Lower lobe of right lung (tissue), 2 donors: ENCODE results near the gene PPIL4. TPM values are rescaled to one million over a fixed set of nuclear protein-coding genes. Genes with fewer than 3 reads are reported as not detected.
A peak's percentile ranks its signal among the peaks of the same experiment; 100 is the strongest.

Source experiments
- ATAC-seq, 2 donors: fragments of 200-7000 bp; cut with Tn5 transposase; one replicate each; pipeline ENCODE4 v1.9.1; 2020 to 2022; ENCODE audit warnings: mild to moderate bottlenecking in 2 of 2, moderate library complexity in 2 of 2
- DNase-seq: peaks from one replicate; pipeline ENCODE4 v3.0.0-alpha.2; 2020
- H3K27ac ChIP-seq: fragments of 200-600 bp; one replicate; pipeline ENCODE4 v1.8.0; 2022
- H3K27me3 ChIP-seq: fragments of 200-600 bp; one replicate; pipeline ENCODE4 v1.8.0; 2022; ENCODE audit warnings: low read depth
- H3K36me3 ChIP-seq: fragments of 200-600 bp; one replicate; pipeline ENCODE4 v1.8.0; 2022; ENCODE audit warnings: mild to moderate bottlenecking
- H3K4me1 ChIP-seq: fragments of 200-600 bp; one replicate; pipeline ENCODE4 v1.8.0; 2022
- H3K4me3 ChIP-seq: fragments of 200-600 bp; one replicate; pipeline ENCODE4 v1.8.0; 2022; ENCODE audit warnings: mild to moderate bottlenecking
- H3K9me3 ChIP-seq: fragments of 200-600 bp; one replicate; pipeline ENCODE4 v1.8.0; 2022
- intact Hi-C: fragments of 100-400 bp; cut with DNase I; formaldehyde crosslinking; loops from one replicate; pipeline ENCODE4 v1.11.0; 2022
- total RNA-seq: library from RNA; stranded (reverse); fragmentation: NEBNext Ultra II Directional; extraction: Animal tissue kit (Norgen Biotek cat#: 25700); gene quantifications from one replicate; pipeline ENCODE4 v1.2.1, GENCODE V29; 2021
- TF ChIP-seq, protein P1 (sequence below): fragments of 200-600 bp; IDR thresholded peaks from one replicate; pipeline ENCODE4 v1.8.0; 2022; ENCODE audit warnings: antibody characterized with exemption, mild to moderate bottlenecking
- donor health status: DM: no; HTN: yes; CAD: no; lungs with severe emphysema.

The PPIL4 gene
- total RNA-seq, 1 donor from 2014 or later: 28.9 TPM

DNA sequence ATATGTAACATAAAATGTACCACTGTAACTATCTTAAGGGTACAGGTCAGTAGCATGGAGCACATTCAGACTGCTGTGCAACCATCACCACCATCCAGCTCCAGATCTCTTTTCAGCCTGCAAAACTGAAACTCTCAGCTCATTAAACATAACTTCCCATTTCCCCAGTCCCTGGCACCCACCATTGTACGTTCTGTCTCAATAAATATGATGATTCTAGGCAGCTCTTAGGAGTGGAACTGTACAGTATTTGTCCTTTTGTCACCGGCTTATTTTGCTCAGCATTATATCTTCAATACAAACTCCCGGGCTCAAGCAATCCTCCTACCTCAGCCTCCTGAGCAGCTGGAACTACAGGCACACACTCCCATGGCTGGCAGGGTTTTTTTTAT, 62.5 kb downstream of the PPIL4 start:
- peaks cover 37% of the 10 kb centered on the region for H3K4me1 ChIP-seq
- peak overlapping the region; percentile 12 for H3K4me3 ChIP-seq
- H3K27ac ChIP-seq: peak overlapping the region; percentile 90
- intact Hi-C loops: no loop called here
- H3K9me3 ChIP-seq: no peaks in the 10 kb centered on the region
- TF ChIP-seq, protein P1, sequence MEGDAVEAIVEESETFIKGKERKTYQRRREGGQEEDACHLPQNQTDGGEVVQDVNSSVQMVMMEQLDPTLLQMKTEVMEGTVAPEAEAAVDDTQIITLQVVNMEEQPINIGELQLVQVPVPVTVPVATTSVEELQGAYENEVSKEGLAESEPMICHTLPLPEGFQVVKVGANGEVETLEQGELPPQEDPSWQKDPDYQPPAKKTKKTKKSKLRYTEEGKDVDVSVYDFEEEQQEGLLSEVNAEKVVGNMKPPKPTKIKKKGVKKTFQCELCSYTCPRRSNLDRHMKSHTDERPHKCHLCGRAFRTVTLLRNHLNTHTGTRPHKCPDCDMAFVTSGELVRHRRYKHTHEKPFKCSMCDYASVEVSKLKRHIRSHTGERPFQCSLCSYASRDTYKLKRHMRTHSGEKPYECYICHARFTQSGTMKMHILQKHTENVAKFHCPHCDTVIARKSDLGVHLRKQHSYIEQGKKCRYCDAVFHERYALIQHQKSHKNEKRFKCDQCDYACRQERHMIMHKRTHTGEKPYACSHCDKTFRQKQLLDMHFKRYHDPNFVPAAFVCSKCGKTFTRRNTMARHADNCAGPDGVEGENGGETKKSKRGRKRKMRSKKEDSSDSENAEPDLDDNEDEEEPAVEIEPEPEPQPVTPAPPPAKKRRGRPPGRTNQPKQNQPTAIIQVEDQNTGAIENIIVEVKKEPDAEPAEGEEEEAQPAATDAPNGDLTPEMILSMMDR: no peak
- DNase-seq (no peak), ATAC-seq (peak; percentile 14 to 30)
- no peaks in the 10 kb centered on the region for H3K36me3 ChIP-seq
- H3K27me3 ChIP-seq: no peaks in the 10 kb centered on the region

DNA sequence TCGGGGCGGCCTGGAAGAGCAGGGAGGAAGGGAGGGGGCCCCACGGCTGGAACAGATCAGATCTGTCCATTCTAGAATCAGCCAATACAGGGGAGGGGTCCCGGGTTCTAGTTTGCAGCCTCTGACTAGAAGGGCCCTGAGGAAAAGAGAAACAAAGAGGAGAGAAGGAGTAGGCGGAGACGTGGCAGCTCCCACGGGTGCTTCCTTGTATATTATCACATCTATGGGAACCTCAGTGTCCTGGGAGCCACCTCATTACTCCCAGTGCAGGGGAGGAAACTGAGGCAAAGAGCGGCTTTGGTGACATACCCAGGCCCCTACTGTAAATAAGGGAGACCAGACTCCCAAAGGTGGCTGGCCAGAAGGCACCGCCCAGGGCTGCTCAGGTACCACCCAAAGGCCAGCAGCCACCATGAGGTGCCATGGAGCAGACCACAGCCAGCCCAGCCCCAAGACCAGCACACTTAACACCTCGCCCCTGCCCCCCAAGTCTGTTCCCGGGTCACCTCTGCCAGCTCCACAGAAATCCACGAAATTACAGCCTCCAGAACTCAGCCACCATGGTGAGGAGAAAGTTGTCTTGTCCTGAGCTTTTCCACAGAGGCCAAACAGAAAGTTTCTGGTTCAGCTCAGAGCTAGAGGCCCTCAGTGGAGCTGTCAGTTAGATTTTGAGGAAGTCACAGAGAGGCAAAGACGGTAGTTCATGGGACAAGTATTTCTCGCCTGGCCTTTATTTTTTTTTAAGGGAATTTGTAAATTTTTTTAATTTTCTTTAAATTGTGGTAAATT, 63.1 kb downstream of the PPIL4 start:
- Histone ChIP-seq H3K27me3 (no peaks in the 10 kb centered on the region), H3K9me3 (no peaks in the 10 kb centered on the region), H3K36me3 (no peaks in the 10 kb centered on the region), H3K27ac (peak overlapping the region; percentile 90), H3K4me3 (peak overlapping the region; percentile 49), H3K4me1 (peaks cover 37% of the 10 kb centered on the region)
- DNase-seq (peak; percentile 59), ATAC-seq (peak; percentile 33 to 46)
- TF ChIP-seq, protein P1: no peak
- intact Hi-C loops: no loop called here

DNA sequence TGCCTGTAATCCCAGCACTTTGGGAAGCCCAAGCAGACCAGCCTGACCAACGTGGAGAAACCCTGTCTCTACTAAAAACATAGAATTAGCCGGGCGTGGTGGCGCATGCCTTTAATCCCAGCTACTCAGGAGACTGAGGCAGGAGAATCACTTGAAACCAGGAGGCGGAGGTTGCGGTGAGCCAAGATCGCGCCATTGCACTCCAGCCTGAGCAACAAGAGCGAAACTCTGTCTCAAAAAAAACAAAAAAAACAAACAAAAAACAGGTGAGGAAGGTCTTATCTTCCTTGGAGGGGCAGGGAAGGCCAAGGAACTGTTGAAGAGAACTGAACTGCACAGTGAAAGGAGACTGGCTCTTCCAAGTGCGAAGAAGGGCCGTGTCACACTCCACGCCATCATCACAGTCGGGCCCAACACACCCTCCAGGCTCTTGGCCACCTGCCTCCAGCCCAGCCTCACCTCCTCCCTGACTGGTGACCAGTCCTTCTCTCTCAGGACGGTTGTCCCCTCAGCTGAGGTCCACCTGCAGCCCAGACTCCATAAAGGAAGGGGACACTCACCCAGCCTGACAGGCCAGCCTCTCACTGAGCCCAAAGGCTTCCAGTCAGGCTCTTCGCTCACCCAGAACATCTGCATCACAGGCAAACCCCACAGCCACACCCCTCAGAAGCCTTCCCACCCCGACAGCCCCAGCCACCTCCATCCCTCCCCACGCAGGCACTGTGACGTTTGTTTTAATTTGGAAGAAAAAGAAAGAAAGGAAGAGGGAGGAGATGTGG, 65.2 kb downstream of the PPIL4 start:
- Histone ChIP-seq H3K36me3 (no peaks in the 10 kb centered on the region), H3K27ac (no peak overlapping the region), H3K4me1 (peaks cover 37% of the 10 kb centered on the region), H3K9me3 (no peaks in the 10 kb centered on the region), H3K27me3 (no peaks in the 10 kb centered on the region), H3K4me3 (no peak overlapping the region)
- ATAC-seq (no peak), DNase-seq (no peak)
- TF ChIP-seq, protein P1: no peak
- intact Hi-C loops: no loop called here

DNA sequence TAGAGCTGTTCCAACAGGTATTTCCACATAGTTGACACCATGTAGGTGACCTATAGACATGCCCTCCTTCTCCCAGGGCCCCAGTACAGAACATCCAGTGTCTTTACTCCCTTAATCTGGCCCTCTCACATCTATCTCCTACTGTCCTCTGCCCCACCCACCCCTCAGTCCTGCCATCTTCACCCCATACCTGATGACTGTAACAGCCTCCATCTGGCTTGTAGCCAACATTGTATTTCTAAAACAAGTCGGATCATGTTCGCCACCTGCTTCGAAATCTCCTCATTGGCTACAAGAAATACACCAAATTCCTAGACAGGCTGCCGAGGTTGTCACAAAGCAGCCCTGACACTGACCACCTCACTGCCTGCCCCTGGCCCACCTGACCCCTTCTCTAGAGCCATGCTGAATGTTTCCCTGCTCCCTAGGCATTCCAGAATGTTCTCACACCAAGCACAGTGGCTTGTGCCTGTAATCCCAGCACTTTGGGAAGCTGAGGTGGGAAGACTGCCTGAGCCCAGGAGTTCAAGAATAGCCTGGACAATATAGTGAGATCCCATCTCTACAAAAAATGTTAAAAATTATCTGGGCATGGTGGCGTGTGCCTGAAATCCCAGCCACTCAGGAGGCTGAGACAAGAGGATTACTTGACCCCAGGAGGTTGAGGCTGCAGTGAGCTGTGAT, 67.1 kb downstream of the PPIL4 start:
- Histone ChIP-seq H3K27me3 (no peaks in the 10 kb centered on the region), H3K4me1 (peaks cover 26% of the 10 kb centered on the region), H3K9me3 (no peaks in the 10 kb centered on the region), H3K36me3 (no peaks in the 10 kb centered on the region), H3K27ac (no peak overlapping the region), H3K4me3 (no peak overlapping the region)
- TF ChIP-seq, protein P1: no peak
- DNase-seq (no peak), ATAC-seq (no peak)
- intact Hi-C loops: no loop called here

DNA sequence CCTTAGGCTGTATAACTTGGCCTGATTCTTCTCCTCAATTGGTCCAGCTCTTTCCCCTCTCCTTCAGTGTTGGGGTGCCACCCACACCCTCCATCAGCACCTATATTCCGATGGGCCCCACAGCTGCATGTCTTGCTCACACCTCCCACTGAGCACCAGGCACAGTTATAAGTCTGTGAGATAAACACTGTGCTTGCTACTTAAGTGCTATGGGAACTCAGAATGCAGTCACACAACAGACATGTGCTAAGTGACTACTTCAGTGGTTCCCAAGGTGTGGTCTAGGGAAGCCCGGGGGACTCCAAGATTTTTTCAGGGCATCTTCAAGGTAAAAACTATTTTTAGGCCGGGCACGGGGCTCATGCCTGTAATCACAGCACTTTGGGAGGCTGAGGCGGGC, 68.3 kb downstream of the PPIL4 start:
- Histone ChIP-seq H3K4me3 (no peak overlapping the region), H3K9me3 (no peaks in the 10 kb centered on the region), H3K27me3 (no peaks in the 10 kb centered on the region), H3K27ac (no peak overlapping the region), H3K4me1 (peaks cover 23% of the 10 kb centered on the region), H3K36me3 (no peaks in the 10 kb centered on the region)
- TF ChIP-seq, protein P1: no peak
- DNase-seq: no peak
- ATAC-seq: no peak
- intact Hi-C loops: no loop called here
